GM10248 (cell line): ENCODE measurements around the gene SESN2.

Experiments
- CTCF ChIA-PET: fragments of 300-600 bp; sonication (Branson Sonifier 250); formaldehyde crosslinking; extraction: SDS; loops from one replicate; lab custom pipeline; 2021; ENCODE audit warnings: antibody characterized with exemption; lab: Yijun Ruan, JAX
- POLR2A ChIA-PET: fragments of 350-650 bp; sonication (Branson Sonifier 250); formaldehyde crosslinking; extraction: SDS; loops from one replicate; lab custom pipeline; 2020; ENCODE audit warnings: antibody characterized with exemption; lab: Yijun Ruan, JAX
- DNase-seq: peaks from one replicate; pipeline ENCODE4 v3.0.0; 2012; ENCODE audit errors: extremely low spot score
- TF ChIP-seq, protein P1 (sequence below): IDR thresholded peaks from 2 replicates; pipeline ENCODE4 v1.5.1; 2012; ENCODE audit warnings: mild to moderate bottlenecking, low read depth; ENCODE audit errors: extremely low read depth, missing control alignments, control extremely low read depth

Gene SESN2

GRCh38 chr1:28280977-28281381 lies 21.7 kb downstream of the SESN2 start:
- no peak for DNase-seq
- CTCF ChIA-PET = interaction anchor here (1.0 to 1.6 kb wide), 2 partner anchors 8 to 10 kb away, joined by 3 to 5 read pairs; no protein-coding TSS in a partner anchor
- POLR2A ChIA-PET = interaction anchor here (0.7 kb wide), 1 partner anchor 832 kb away, joined by 3 read pairs; no protein-coding TSS in a partner anchor
- TF ChIP-seq, protein P1, sequence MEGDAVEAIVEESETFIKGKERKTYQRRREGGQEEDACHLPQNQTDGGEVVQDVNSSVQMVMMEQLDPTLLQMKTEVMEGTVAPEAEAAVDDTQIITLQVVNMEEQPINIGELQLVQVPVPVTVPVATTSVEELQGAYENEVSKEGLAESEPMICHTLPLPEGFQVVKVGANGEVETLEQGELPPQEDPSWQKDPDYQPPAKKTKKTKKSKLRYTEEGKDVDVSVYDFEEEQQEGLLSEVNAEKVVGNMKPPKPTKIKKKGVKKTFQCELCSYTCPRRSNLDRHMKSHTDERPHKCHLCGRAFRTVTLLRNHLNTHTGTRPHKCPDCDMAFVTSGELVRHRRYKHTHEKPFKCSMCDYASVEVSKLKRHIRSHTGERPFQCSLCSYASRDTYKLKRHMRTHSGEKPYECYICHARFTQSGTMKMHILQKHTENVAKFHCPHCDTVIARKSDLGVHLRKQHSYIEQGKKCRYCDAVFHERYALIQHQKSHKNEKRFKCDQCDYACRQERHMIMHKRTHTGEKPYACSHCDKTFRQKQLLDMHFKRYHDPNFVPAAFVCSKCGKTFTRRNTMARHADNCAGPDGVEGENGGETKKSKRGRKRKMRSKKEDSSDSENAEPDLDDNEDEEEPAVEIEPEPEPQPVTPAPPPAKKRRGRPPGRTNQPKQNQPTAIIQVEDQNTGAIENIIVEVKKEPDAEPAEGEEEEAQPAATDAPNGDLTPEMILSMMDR = no peak

GRCh38 chr1:28281608-28282425 lies 22.5 kb downstream of the SESN2 start:
- POLR2A ChIA-PET = no interaction called here
- TF ChIP-seq, protein P1 = no peak
- CTCF ChIA-PET = no interaction called here
- DNase-seq = no peak

DNA sequence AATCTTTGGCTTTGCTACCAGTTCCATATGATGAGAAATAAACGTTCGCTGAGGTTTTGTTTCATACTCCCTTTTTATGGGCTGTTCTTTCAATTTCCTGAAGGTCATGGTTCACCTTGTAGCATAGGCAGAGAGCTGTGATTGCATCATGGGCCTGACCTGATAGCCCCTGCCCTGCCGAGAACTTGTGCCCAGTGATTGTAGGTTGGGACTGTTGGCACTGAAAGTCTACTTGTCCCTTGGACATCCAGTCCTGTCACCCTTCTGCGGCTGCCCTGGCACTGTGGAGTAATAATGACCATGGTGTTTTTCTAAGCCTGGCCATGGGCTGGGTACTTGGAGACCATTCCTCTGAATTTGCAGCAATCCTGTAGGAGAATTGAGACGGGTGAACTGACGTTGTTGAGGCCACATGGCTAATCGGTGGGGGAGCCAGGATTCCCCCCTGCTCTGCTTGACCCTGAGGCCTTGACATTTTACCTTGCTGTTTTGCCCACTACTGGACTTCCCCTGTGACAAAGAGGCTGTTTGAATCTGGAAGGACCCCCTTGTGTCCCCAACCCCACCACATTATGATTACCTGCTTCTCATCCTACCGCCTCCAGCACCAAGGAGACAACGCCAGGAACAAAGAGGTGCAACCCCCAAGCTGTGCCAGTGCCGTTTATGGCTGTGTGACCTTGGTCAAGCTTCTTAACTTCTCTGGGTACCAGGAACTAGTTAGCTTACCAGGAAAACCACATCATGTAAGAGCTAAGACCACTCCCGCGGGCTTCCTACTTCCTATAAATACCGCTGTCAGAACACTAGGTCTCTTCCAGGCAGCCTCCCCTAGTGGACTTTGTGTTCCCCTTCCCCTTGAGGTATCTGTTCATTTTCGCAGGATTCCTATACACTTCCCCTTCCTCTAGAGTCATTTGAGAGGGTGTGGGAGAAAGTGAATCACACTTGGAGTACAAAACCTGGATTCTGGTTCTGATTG lies 23.4 kb downstream of the SESN2 start:
- DNase-seq = no peak
- TF ChIP-seq, protein P1 = no peak
- ChIA-PET POLR2A (no interaction called here), CTCF (interaction anchor here (1.5 to 2.1 kb wide), 2 partner anchors 9 to 16 kb away, joined by 4 to 6 read pairs; no protein-coding TSS in a partner anchor)

DNA sequence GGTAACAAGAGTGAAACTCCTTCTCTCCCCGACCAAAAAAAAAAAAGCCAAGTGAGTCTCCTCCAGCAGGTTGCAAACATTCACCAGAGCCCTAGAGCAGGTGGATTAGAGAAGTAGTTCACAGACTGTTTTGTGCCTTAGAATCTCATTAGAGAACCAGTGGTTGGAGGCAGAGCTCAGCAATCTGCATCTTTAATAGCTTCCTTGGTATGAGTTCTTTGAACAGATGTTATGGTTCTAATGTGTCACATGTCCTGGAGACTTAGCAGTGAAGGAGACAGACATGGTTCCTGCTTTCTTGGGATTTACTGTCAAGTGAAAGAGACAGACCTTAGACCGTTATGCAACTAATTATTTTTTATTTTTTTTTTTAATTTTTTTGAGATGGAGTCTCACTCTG lies 26.8 kb downstream of the SESN2 start:
- no peak for DNase-seq
- TF ChIP-seq, protein P1 = no peak
- CTCF ChIA-PET = interaction anchor here (1.3 kb wide), 1 partner anchor 9 kb away, joined by 4 read pairs; no protein-coding TSS in a partner anchor
- POLR2A ChIA-PET = no interaction called here

DNA sequence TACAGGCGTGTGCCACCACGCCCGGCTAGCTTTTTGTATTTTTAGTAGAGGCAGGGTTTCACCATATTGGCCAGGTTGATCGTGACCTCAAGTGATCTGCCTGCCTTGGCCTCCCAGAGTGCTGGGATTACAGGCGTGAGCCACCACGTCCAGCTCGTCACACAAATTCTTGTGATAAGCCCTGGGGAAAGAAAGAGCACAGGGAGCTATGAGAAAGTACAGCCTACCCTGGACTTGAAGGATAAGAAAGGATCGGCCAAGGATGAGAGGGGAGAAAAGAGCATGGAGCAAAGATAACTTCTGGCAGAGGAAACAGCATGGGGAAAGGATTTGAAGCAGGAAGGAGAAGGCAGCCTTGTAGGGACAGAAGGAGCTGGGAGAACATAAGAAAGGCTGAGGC lies 29.2 kb downstream of the SESN2 start:
- DNase-seq = no peak
- POLR2A ChIA-PET = no interaction called here
- TF ChIP-seq, protein P1 = no peak
- CTCF ChIA-PET = interaction anchor here (0.9 to 1.5 kb wide), 3 partner anchors 10 to 71 kb away, joined by 3 to 4 read pairs (median 3); no protein-coding TSS in a partner anchor

GRCh38 chr1:28290851-28291250 lies 31.5 kb downstream of the SESN2 start:
- TF ChIP-seq, protein P1 = no peak
- no peak for DNase-seq
- POLR2A ChIA-PET = no interaction called here
- CTCF ChIA-PET = interaction anchor here (1.5 kb wide), 1 partner anchor 10 kb away, joined by 5 read pairs; no protein-coding TSS in a partner anchor
